ENCODE results near the gene IL3RA. TPM values are rescaled to one million over a fixed set of nuclear protein-coding genes. Genes with fewer than 3 reads are reported as not detected.
A peak's percentile ranks its signal among the peaks of the same experiment; 100 is the strongest.

IL3RA gene
- total and polyA plus RNA-seq, 2 of the 8 experiments (the other 6 are each of a cell fraction or from before 2014, with no cell fraction given): 0.11 TPM; not detected in 1

GRCh38 chrX:1398431-1399340, 62.1 kb downstream of the IL3RA start:
- no peak overlapping the region for H2BK120ac ChIP-seq (replicated peaks; ENCODE audit: low read depth, low read length)
- H3K18ac ChIP-seq (ENCODE audit: extremely low read depth, low read length): no peak overlapping the region
- H3K4ac ChIP-seq (replicated peaks; ENCODE audit: insufficient read length, low read depth, low read length): no peak overlapping the region
- H4K91ac ChIP-seq (replicated peaks; ENCODE audit: insufficient read length, low read length): no peak overlapping the region
- H2BK12ac ChIP-seq (ENCODE audit: low read depth, low read length): no peak overlapping the region
- H3K9ac ChIP-seq (replicated peaks in 1 of 4; ENCODE audit: extremely low read depth in 1 of 4, low read depth in 3 of 4, low read length in 3 of 4): no peak overlapping the region
- peaks cover 9 to 25% of the 10 kb centered on the region in 2 experiments for H4K20me1 ChIP-seq (replicated peaks in 1 of 2; ENCODE audit: control insufficient read depth in 1 of 2, insufficient read depth in 2 of 2, low read length in 2 of 2)
- H3K79me1 ChIP-seq (ENCODE audit: low read depth, low read length): peaks cover 9% of the 10 kb centered on the region
- H2BK20ac ChIP-seq (ENCODE audit: low read length): no peak overlapping the region
- peak; percentile 58 for TF ChIP-seq POLR2AphosphoS5 (IDR thresholded peaks at IDR 0.05; ENCODE audit: low read depth, low read length)
- peak in 1 of 2 experiments; percentile 44; a peak in 1 of 3 replicates for TF ChIP-seq POLR2A (IDR thresholded peaks at IDR 0.05; ENCODE audit: control extremely low read depth in 1 of 2, low read depth in 2 of 2, low read length in 2 of 2)
- no peak for TF ChIP-seq POU5F1 (IDR thresholded peaks at IDR 0.05; ENCODE audit: low read depth, low read length)
- POLR2A ChIA-PET (ENCODE audit: partially characterized antibody): no interaction called here
- H3K79me2 ChIP-seq (ENCODE audit: control insufficient read depth in 1 of 2, insufficient read depth in 2 of 2, low read length in 2 of 2): peaks cover 0 to 28% of the 10 kb centered on the region in 2 experiments; a peak in 2 of 4 replicates
- no peaks in the 10 kb centered on the region for H3K27me3 ChIP-seq (replicated peaks in 1 of 4; ENCODE audit: control insufficient read depth in 3 of 4, extremely low read depth in 1 of 4, insufficient read depth in 3 of 4, low read length in 3 of 4)
- no peak overlapping the region for H2BK15ac ChIP-seq (ENCODE audit: low read length)
- CTCF ChIA-PET (ENCODE audit: partially characterized antibody): no interaction called here
- WGBS, 2 experiments (ENCODE audit: extremely low coverage in 1 of 2, insufficient coverage in 1 of 2, insufficient read length in 1 of 2, insufficient replicate concordance in 2 of 2, low coverage in 1 of 2, low lambda C conversion rate in 2 of 2, missing lambda C conversion rate in 1 of 2): 88% methylated on average over 29 of the region's 29 CpGs; no CpG with 5 or more reads in 1 of the 2 experiments
- no peak overlapping the region for H2AK5ac ChIP-seq (ENCODE audit: low read depth, low read length)
- H3K14ac ChIP-seq (ENCODE audit: insufficient read length): no peak overlapping the region
- H3K4me2 ChIP-seq (ENCODE audit: insufficient read depth in 1 of 2, low read depth in 2 of 2, low read length in 2 of 2): no peak overlapping the region
- no peak overlapping the region for H2BK5ac ChIP-seq (ENCODE audit: low read depth, low read length)
- H3K23me2 ChIP-seq (ENCODE audit: low read depth, low read length): peaks cover 14% of the 10 kb centered on the region; the same call in 1 of the 2 replicates
- peaks cover 0 to 15% (median 3%) of the 10 kb centered on the region in 4 experiments; a peak in 5 of 7 replicates for H3K4me1 ChIP-seq (replicated peaks in 1 of 4; ENCODE audit: control insufficient read depth in 3 of 4, insufficient read depth in 4 of 4, low read length in 3 of 4)
- no peaks in the 10 kb centered on the region for H3K9me3 ChIP-seq (ENCODE audit: insufficient read depth in 2 of 2, low read depth in 1 of 2, low read length in 1 of 2)
- H3K23ac ChIP-seq (ENCODE audit: insufficient read length): no peak overlapping the region
- H3K36me3 ChIP-seq (ENCODE audit: control insufficient read depth in 2 of 4, insufficient read depth in 4 of 4, low read length in 3 of 4): peaks cover 9 to 37% (median 17%) of the 10 kb centered on the region in 4 experiments
- FAIRE-seq (no peak), DNase-seq (ENCODE audit: low read depth in 1 of 2, low spot score in 2 of 2) (no peak)
- H3K27ac ChIP-seq (ENCODE audit: low read depth, low read length): no peak overlapping the region
- H3K4me3 ChIP-seq (ENCODE audit: extremely low read depth in 1 of 4, insufficient read depth in 2 of 4, low read depth in 3 of 4, low read length in 4 of 4): no peak overlapping the region
- no peak overlapping the region for H2AFZ ChIP-seq (ENCODE audit: low read length)
- no peak overlapping the region for H3K56ac ChIP-seq (replicated peaks; ENCODE audit: insufficient read length, low read depth, low read length)
- no peak overlapping the region for H4K5ac ChIP-seq (ENCODE audit: insufficient read length, low read depth, low read length)
- peak overlapping the region; percentile 29; the same call in 1 of the 2 replicates for H4K8ac ChIP-seq (ENCODE audit: extremely low read depth, insufficient read depth, low read length)

Measured in H1 (cell line).